ENCODE measurements around the gene ITPK1.
"Not testable (repeated sequence)": the region's sequence is repeated elsewhere in the genome, so short reads cannot be mapped to it uniquely, and the experiment has no call there.

Gene ITPK1

GRCh38 chr14:93113678-93114067 is 2.1 kb downstream of the ITPK1 start:
- Histone ChIP-seq H3K4me1 (ENCODE audit: control insufficient read depth, insufficient read depth, low read length, unreplicated experiment) (peaks cover 23% of the 10 kb centered on the region), H3K36me3 (ENCODE audit: insufficient read depth, low read length) (no peaks in the 10 kb centered on the region), H3K79me2 (ENCODE audit: control insufficient read depth, insufficient read depth, low read length, unreplicated experiment) (peaks cover 16% of the 10 kb centered on the region), H2AFZ (ENCODE audit: low read length, unreplicated experiment) (no peak overlapping the region), H3K4me3 (ENCODE audit: low read depth, low read length) (peak overlapping the region; percentile 93), H3K27me3 (ENCODE audit: insufficient read depth, low read length) (no peaks in the 10 kb centered on the region), H3K27ac (ENCODE audit: low read depth, low read length) (no peak overlapping the region)

GRCh38 chr14:93112891-93113677 is 2.6 kb downstream of the ITPK1 start:
- H3K4me3 ChIP-seq (ENCODE audit: low read depth, low read length) = peak overlapping the region; percentile 93
- peak overlapping the region; percentile 70 for H2AFZ ChIP-seq (ENCODE audit: low read length, unreplicated experiment)
- H3K79me2 ChIP-seq (ENCODE audit: control insufficient read depth, insufficient read depth, low read length, unreplicated experiment) = peaks cover 21% of the 10 kb centered on the region
- H3K27ac ChIP-seq (ENCODE audit: low read depth, low read length) = peak overlapping the region; percentile 28; the same call in 1 of the 2 replicates
- H3K4me1 ChIP-seq (ENCODE audit: control insufficient read depth, insufficient read depth, low read length, unreplicated experiment) = peaks cover 23% of the 10 kb centered on the region
- no peaks in the 10 kb centered on the region for H3K27me3 ChIP-seq (ENCODE audit: insufficient read depth, low read length)
- H3K36me3 ChIP-seq (ENCODE audit: insufficient read depth, low read length) = no peaks in the 10 kb centered on the region

- H3K36me3 ChIP-seq (ENCODE audit: insufficient read depth, low read length); H3K4me3 ChIP-seq (ENCODE audit: low read depth, low read length); H3K27me3 ChIP-seq (ENCODE audit: insufficient read depth, low read length); H3K27ac ChIP-seq (ENCODE audit: low read depth, low read length); H2AFZ ChIP-seq (ENCODE audit: low read length, unreplicated experiment): not testable (repeated sequence)
- H3K4me1 ChIP-seq (ENCODE audit: control insufficient read depth, insufficient read depth, low read length, unreplicated experiment) = peaks cover 20% of the 10 kb centered on the region
- H3K79me2 ChIP-seq (ENCODE audit: control insufficient read depth, insufficient read depth, low read length, unreplicated experiment) = peaks cover 21% of the 10 kb centered on the region
These were observed 4.2 kb downstream of the ITPK1 start for GRCh38 chr14:93111541-93111940.

- H3K4me1 ChIP-seq (ENCODE audit: control insufficient read depth, insufficient read depth, low read length, unreplicated experiment) = peaks cover 16% of the 10 kb centered on the region
- no peak overlapping the region for H3K4me3 ChIP-seq (ENCODE audit: low read depth, low read length)
- peaks cover 21% of the 10 kb centered on the region for H3K79me2 ChIP-seq (ENCODE audit: control insufficient read depth, insufficient read depth, low read length, unreplicated experiment)
- H3K27me3 ChIP-seq (ENCODE audit: insufficient read depth, low read length) = no peaks in the 10 kb centered on the region
- no peaks in the 10 kb centered on the region for H3K36me3 ChIP-seq (ENCODE audit: insufficient read depth, low read length)
- H2AFZ ChIP-seq (ENCODE audit: low read length, unreplicated experiment) = no peak overlapping the region
- H3K27ac ChIP-seq (ENCODE audit: low read depth, low read length) = no peak overlapping the region
These were observed 4.8 kb downstream of the ITPK1 start for GRCh38 chr14:93110856-93111419.

GRCh38 chr14:93109572-93110481 is 5.9 kb downstream of the ITPK1 start:
- Histone ChIP-seq H3K27ac (ENCODE audit: low read depth, low read length) (no peak overlapping the region), H3K4me1 (ENCODE audit: control insufficient read depth, insufficient read depth, low read length, unreplicated experiment) (peaks cover 27% of the 10 kb centered on the region), H2AFZ (ENCODE audit: low read length, unreplicated experiment) (no peak overlapping the region), H3K4me3 (ENCODE audit: low read depth, low read length) (no peak overlapping the region), H3K79me2 (ENCODE audit: control insufficient read depth, insufficient read depth, low read length, unreplicated experiment) (peaks cover 21% of the 10 kb centered on the region), H3K27me3 (ENCODE audit: insufficient read depth, low read length) (no peaks in the 10 kb centered on the region), H3K36me3 (ENCODE audit: insufficient read depth, low read length) (no peaks in the 10 kb centered on the region)

GRCh38 chr14:93108105-93108504 is 7.6 kb downstream of the ITPK1 start:
- peaks cover 18% of the 10 kb centered on the region for H3K4me1 ChIP-seq (ENCODE audit: control insufficient read depth, insufficient read depth, low read length, unreplicated experiment)
- no peaks in the 10 kb centered on the region for H3K27me3 ChIP-seq (ENCODE audit: insufficient read depth, low read length)
- no peak overlapping the region for H3K27ac ChIP-seq (ENCODE audit: low read depth, low read length)
- H3K79me2 ChIP-seq (ENCODE audit: control insufficient read depth, insufficient read depth, low read length, unreplicated experiment) = peaks cover 22% of the 10 kb centered on the region
- H3K36me3 ChIP-seq (ENCODE audit: insufficient read depth, low read length) = no peaks in the 10 kb centered on the region
- H3K4me3 ChIP-seq (ENCODE audit: low read depth, low read length) = no peak overlapping the region
- H2AFZ ChIP-seq (ENCODE audit: low read length, unreplicated experiment) = no peak overlapping the region

GRCh38 chr14:93107453-93107852 is 8.3 kb downstream of the ITPK1 start:
- Histone ChIP-seq H3K4me1 (ENCODE audit: control insufficient read depth, insufficient read depth, low read length, unreplicated experiment) (peaks cover 16% of the 10 kb centered on the region), H3K36me3 (ENCODE audit: insufficient read depth, low read length) (no peaks in the 10 kb centered on the region), H3K4me3 (ENCODE audit: low read depth, low read length) (no peak overlapping the region), H3K27ac (ENCODE audit: low read depth, low read length) (no peak overlapping the region), H3K27me3 (ENCODE audit: insufficient read depth, low read length) (no peaks in the 10 kb centered on the region), H2AFZ (ENCODE audit: low read length, unreplicated experiment) (no peak overlapping the region), H3K79me2 (ENCODE audit: control insufficient read depth, insufficient read depth, low read length, unreplicated experiment) (peaks cover 22% of the 10 kb centered on the region)

GRCh38 chr14:93106541-93107156 is 9.1 kb downstream of the ITPK1 start:
- Histone ChIP-seq H3K36me3 (ENCODE audit: insufficient read depth, low read length) (no peaks in the 10 kb centered on the region), H3K4me1 (ENCODE audit: control insufficient read depth, insufficient read depth, low read length, unreplicated experiment) (peaks cover 16% of the 10 kb centered on the region), H3K27ac (ENCODE audit: low read depth, low read length) (no peak overlapping the region), H2AFZ (ENCODE audit: low read length, unreplicated experiment) (no peak overlapping the region), H3K4me3 (ENCODE audit: low read depth, low read length) (no peak overlapping the region), H3K27me3 (ENCODE audit: insufficient read depth, low read length) (no peaks in the 10 kb centered on the region), H3K79me2 (ENCODE audit: control insufficient read depth, insufficient read depth, low read length, unreplicated experiment) (peaks cover 19% of the 10 kb centered on the region)

GRCh38 chr14:93105856-93106255 is 9.9 kb downstream of the ITPK1 start:
- H3K27ac ChIP-seq (ENCODE audit: low read depth, low read length); H3K4me3 ChIP-seq (ENCODE audit: low read depth, low read length); H3K27me3 ChIP-seq (ENCODE audit: insufficient read depth, low read length); H3K36me3 ChIP-seq (ENCODE audit: insufficient read depth, low read length); H2AFZ ChIP-seq (ENCODE audit: low read length, unreplicated experiment): not testable (repeated sequence)
- Histone ChIP-seq H3K79me2 (ENCODE audit: control insufficient read depth, insufficient read depth, low read length, unreplicated experiment) (peaks cover 18% of the 10 kb centered on the region), H3K4me1 (ENCODE audit: control insufficient read depth, insufficient read depth, low read length, unreplicated experiment) (peaks cover 16% of the 10 kb centered on the region)

GRCh38 chr14:93105362-93105761 is 10.4 kb downstream of the ITPK1 start:
- Histone ChIP-seq H3K4me1 (ENCODE audit: control insufficient read depth, insufficient read depth, low read length, unreplicated experiment) (peaks cover 16% of the 10 kb centered on the region), H3K36me3 (ENCODE audit: insufficient read depth, low read length) (no peaks in the 10 kb centered on the region), H2AFZ (ENCODE audit: low read length, unreplicated experiment) (no peak overlapping the region), H3K4me3 (ENCODE audit: low read depth, low read length) (no peak overlapping the region), H3K79me2 (ENCODE audit: control insufficient read depth, insufficient read depth, low read length, unreplicated experiment) (peaks cover 14% of the 10 kb centered on the region), H3K27me3 (ENCODE audit: insufficient read depth, low read length) (no peaks in the 10 kb centered on the region), H3K27ac (ENCODE audit: low read depth, low read length) (peak overlapping the region; percentile 10; the same call in 1 of the 2 replicates)

Measured in ACC112 (cell line).